ENCODE results near the gene UBA6. TPM values are rescaled to one million over a fixed set of nuclear protein-coding genes. Genes with fewer than 3 reads are reported as not detected.

UBA6 gene
- total and polyA plus RNA-seq, 9 of the 15 experiments (the other 6 are each of a cell fraction or from before 2014, with no cell fraction given), result 22.9 to 139 (median 94.6) TPM

DNA sequence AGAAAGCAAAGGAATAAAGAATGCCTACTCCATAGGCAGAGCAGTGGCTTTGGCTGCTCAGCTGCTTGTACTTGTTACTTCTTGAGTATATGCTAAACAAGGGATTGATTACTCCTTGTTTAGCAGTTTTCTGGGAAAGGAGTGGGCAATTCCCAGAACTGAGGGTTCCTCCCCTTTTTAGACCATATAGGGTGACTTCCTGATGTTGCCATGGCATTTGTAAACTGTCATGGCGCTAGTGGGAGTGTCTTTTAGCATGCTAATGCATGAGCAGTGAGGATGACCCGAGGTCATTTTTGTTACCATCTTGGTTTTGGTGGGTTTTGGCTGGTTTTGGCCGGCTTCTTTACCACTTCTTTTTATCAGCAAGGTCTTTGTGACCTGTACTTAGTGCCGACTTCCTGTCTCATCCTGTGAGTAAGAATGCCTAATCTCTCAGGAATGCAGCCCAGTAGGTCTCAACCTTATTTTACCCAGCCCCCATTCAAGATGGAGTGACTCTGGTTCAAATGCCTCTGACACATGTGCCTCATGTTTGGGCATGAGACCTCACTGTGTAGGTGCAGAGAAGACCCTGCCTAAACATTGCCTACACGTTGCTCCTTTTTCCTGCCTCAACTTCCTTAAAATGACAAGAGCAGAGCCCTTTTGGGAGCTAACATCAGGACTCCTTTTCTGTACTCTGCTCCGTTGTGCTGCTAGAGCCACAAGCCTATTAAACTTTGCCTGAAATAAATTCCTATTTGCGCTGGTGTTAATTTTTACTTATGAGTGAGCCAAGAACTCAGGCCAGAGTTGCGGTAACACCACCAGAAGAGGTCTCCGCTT, 21.0 kb upstream of the UBA6 start (continued):
- TF ChIP-seq, protein P1, sequence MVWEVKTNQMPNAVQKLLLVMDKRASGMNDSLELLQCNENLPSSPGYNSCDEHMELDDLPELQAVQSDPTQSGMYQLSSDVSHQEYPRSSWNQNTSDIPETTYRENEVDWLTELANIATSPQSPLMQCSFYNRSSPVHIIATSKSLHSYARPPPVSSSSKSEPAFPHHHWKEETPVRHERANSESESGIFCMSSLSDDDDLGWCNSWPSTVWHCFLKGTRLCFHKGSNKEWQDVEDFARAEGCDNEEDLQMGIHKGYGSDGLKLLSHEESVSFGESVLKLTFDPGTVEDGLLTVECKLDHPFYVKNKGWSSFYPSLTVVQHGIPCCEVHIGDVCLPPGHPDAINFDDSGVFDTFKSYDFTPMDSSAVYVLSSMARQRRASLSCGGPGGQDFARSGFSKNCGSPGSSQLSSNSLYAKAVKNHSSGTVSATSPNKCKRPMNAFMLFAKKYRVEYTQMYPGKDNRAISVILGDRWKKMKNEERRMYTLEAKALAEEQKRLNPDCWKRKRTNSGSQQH (CRISPR knock-in tag; IDR thresholded peaks at IDR 0.05), result peak; percentile 100
- no peak for TF ChIP-seq TAF1 (IDR thresholded peaks at IDR 0.05; ENCODE audit: control insufficient read depth, extremely low read depth, insufficient read depth, low read length, severe bottlenecking)
- no peak for TF ChIP-seq TCF3 (CRISPR knock-in tag; IDR thresholded peaks at IDR 0.05)
- no peak for TF ChIP-seq TGIF2 (CRISPR knock-in tag; IDR thresholded peaks at IDR 0.05)
- TF ChIP-seq, protein P2, sequence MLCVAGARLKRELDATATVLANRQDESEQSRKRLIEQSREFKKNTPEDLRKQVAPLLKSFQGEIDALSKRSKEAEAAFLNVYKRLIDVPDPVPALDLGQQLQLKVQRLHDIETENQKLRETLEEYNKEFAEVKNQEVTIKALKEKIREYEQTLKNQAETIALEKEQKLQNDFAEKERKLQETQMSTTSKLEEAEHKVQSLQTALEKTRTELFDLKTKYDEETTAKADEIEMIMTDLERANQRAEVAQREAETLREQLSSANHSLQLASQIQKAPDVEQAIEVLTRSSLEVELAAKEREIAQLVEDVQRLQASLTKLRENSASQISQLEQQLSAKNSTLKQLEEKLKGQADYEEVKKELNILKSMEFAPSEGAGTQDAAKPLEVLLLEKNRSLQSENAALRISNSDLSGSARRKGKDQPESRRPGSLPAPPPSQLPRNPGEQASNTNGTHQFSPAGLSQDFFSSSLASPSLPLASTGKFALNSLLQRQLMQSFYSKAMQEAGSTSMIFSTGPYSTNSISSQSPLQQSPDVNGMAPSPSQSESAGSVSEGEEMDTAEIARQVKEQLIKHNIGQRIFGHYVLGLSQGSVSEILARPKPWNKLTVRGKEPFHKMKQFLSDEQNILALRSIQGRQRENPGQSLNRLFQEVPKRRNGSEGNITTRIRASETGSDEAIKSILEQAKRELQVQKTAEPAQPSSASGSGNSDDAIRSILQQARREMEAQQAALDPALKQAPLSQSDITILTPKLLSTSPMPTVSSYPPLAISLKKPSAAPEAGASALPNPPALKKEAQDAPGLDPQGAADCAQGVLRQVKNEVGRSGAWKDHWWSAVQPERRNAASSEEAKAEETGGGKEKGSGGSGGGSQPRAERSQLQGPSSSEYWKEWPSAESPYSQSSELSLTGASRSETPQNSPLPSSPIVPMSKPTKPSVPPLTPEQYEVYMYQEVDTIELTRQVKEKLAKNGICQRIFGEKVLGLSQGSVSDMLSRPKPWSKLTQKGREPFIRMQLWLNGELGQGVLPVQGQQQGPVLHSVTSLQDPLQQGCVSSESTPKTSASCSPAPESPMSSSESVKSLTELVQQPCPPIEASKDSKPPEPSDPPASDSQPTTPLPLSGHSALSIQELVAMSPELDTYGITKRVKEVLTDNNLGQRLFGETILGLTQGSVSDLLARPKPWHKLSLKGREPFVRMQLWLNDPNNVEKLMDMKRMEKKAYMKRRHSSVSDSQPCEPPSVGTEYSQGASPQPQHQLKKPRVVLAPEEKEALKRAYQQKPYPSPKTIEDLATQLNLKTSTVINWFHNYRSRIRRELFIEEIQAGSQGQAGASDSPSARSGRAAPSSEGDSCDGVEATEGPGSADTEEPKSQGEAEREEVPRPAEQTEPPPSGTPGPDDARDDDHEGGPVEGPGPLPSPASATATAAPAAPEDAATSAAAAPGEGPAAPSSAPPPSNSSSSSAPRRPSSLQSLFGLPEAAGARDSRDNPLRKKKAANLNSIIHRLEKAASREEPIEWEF (CRISPR knock-in tag; IDR thresholded peaks at IDR 0.05), result peak; percentile 100
- TF ChIP-seq, protein P3, sequence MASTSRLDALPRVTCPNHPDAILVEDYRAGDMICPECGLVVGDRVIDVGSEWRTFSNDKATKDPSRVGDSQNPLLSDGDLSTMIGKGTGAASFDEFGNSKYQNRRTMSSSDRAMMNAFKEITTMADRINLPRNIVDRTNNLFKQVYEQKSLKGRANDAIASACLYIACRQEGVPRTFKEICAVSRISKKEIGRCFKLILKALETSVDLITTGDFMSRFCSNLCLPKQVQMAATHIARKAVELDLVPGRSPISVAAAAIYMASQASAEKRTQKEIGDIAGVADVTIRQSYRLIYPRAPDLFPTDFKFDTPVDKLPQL (IDR thresholded peaks at IDR 0.05; ENCODE audit: extremely low read depth, insufficient read length), result no peak
- TF ChIP-seq, protein P4, sequence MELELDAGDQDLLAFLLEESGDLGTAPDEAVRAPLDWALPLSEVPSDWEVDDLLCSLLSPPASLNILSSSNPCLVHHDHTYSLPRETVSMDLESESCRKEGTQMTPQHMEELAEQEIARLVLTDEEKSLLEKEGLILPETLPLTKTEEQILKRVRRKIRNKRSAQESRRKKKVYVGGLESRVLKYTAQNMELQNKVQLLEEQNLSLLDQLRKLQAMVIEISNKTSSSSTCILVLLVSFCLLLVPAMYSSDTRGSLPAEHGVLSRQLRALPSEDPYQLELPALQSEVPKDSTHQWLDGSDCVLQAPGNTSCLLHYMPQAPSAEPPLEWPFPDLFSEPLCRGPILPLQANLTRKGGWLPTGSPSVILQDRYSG (tag; conservative IDR thresholded peaks at IDR 0.05; ENCODE audit: low read depth), result peak; percentile 100
- TF ChIP-seq, protein P5, sequence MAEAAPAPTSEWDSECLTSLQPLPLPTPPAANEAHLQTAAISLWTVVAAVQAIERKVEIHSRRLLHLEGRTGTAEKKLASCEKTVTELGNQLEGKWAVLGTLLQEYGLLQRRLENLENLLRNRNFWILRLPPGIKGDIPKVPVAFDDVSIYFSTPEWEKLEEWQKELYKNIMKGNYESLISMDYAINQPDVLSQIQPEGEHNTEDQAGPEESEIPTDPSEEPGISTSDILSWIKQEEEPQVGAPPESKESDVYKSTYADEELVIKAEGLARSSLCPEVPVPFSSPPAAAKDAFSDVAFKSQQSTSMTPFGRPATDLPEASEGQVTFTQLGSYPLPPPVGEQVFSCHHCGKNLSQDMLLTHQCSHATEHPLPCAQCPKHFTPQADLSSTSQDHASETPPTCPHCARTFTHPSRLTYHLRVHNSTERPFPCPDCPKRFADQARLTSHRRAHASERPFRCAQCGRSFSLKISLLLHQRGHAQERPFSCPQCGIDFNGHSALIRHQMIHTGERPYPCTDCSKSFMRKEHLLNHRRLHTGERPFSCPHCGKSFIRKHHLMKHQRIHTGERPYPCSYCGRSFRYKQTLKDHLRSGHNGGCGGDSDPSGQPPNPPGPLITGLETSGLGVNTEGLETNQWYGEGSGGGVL (CRISPR knock-in tag; IDR thresholded peaks at IDR 0.05), result peak; percentile 100
- TF ChIP-seq CBX2 (IDR thresholded peaks at IDR 0.05; ENCODE audit: insufficient read depth, low read length, poor library complexity, severe bottlenecking), result no peak
- no peak; the same call in 1 of the 2 replicates for TF ChIP-seq NFE2 (IDR thresholded peaks at IDR 0.05; ENCODE audit: low read depth)
- no peak for TF ChIP-seq ILF3 (IDR thresholded peaks at IDR 0.05; ENCODE audit: borderline replicate concordance)
- no peak for TF ChIP-seq POLR3G (IDR thresholded peaks at IDR 0.05; ENCODE audit: extremely low read depth, insufficient read length, insufficient replicate concordance)
- peak; percentile 58; the same call in 1 of the 2 replicates for TF ChIP-seq BRD4 (IDR thresholded peaks at IDR 0.05)
- TF ChIP-seq BMI1 (IDR thresholded peaks at IDR 0.05; ENCODE audit: low read length), result peak; percentile 90
- peak; percentile 92 for TF ChIP-seq ZFP30 (CRISPR knock-in tag; IDR thresholded peaks at IDR 0.05; ENCODE audit: borderline replicate concordance)
- TF ChIP-seq BHLHE40 (IDR thresholded peaks at IDR 0.05; ENCODE audit: low read length), result peak; percentile 6; the same call in 1 of the 2 replicates

Data from K562 (cell line).